ENCODE measurements around the gene C2orf74. TPM values are rescaled to one million over a fixed set of nuclear protein-coding genes. Genes with fewer than 3 reads are reported as not detected.

The C2orf74 gene
- total and polyA plus RNA-seq, 2 donors from 2014 or later = 23.6 to 47.6 TPM

DNA sequence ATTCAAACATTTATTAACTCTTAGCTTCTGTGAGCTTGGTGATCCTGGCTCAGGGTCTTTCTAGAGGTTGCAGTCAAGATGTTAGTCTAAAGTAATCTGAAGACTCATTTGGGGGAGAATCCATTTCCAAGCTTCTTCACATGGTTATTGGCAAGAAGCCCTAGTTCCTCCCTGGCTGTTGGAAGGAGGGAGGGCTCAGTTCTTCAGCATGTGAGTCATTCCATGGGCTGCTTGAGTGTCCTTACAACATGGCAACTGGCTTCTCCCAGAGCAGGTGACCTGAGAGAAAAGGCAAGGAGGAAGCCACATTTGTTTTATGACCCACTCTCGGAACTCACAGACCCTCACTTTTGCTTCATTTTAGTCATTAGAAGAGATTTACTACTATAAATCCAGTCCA, 10.6 kb upstream of the C2orf74 start:
- no peaks in the 10 kb centered on the region for H3K9me3 ChIP-seq (ENCODE audit: control insufficient read depth in 2 of 3, insufficient read depth in 1 of 3, low read length in 3 of 3)
- H3K36me3 ChIP-seq (ENCODE audit: control insufficient read depth in 2 of 3, insufficient read depth in 3 of 3, low read length in 3 of 3) = peaks cover 0 to 5% (median 3%) of the 10 kb centered on the region in 3 donors
- H3K27me3 ChIP-seq (ENCODE audit: control insufficient read depth, insufficient read depth, low read length) = no peaks in the 10 kb centered on the region
- H3K9ac ChIP-seq (ENCODE audit: low read length in 3 of 3) = no peak overlapping the region
- DNase-seq (no peak), FAIRE-seq (no peak)
- no peak overlapping the region for H3K4me3 ChIP-seq (ENCODE audit: low read length in 3 of 3)
- TF ChIP-seq, protein P1, sequence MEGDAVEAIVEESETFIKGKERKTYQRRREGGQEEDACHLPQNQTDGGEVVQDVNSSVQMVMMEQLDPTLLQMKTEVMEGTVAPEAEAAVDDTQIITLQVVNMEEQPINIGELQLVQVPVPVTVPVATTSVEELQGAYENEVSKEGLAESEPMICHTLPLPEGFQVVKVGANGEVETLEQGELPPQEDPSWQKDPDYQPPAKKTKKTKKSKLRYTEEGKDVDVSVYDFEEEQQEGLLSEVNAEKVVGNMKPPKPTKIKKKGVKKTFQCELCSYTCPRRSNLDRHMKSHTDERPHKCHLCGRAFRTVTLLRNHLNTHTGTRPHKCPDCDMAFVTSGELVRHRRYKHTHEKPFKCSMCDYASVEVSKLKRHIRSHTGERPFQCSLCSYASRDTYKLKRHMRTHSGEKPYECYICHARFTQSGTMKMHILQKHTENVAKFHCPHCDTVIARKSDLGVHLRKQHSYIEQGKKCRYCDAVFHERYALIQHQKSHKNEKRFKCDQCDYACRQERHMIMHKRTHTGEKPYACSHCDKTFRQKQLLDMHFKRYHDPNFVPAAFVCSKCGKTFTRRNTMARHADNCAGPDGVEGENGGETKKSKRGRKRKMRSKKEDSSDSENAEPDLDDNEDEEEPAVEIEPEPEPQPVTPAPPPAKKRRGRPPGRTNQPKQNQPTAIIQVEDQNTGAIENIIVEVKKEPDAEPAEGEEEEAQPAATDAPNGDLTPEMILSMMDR (IDR thresholded peaks at IDR 0.05; ENCODE audit: borderline replicate concordance, extremely low read depth, insufficient read depth) = no peak
- H3K4me1 ChIP-seq (ENCODE audit: control insufficient read depth in 2 of 3, insufficient read depth in 2 of 3, low read depth in 1 of 3, low read length in 3 of 3) = peaks cover 0 to 4% (median 3%) of the 10 kb centered on the region in 3 donors
- H3K27ac ChIP-seq (ENCODE audit: low read depth in 2 of 2, low read length in 2 of 2) = no peak overlapping the region
- intact Hi-C loops (cut with DNase I) = no loop called here

DNA sequence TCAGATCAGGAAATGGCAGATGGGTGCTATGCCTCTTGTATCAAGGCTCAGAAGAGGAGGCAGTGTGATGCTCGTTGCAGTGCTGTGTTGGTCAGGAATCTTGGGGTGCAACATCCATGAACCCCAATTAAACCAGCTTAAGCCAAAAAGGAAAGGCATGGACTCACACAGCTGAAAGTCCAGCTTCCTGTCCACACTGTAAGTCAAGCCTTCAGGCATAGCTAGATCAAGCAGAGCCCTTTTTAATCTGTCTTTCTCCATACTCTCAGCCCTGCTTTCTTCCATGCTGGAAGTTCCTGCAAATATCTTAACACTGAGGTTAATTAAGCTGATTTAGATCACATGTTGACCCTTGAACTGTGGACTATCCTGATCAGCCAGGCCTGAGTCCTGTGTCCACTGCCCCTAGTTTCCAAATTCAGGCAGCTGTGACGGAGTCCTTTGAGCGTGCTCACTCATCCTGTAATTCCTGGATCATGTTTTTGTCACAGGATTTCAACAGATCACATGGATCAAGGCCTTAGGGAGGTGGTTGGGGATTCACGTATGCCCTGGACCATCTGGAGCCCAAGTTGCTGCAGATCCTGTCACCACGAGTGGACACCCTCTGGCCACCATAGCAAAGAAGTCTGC, 4.5 kb upstream of the C2orf74 start:
- Histone ChIP-seq H3K4me3 (ENCODE audit: low read length in 3 of 3) (no peak overlapping the region), H3K9me3 (ENCODE audit: control insufficient read depth in 2 of 3, insufficient read depth in 1 of 3, low read length in 3 of 3) (no peaks in the 10 kb centered on the region), H3K9ac (ENCODE audit: low read length in 3 of 3) (no peak overlapping the region), H3K27me3 (ENCODE audit: control insufficient read depth, insufficient read depth, low read length) (no peaks in the 10 kb centered on the region), H3K27ac (ENCODE audit: low read depth in 2 of 2, low read length in 2 of 2) (peak overlapping the region; percentile 56 to 68), H3K4me1 (ENCODE audit: control insufficient read depth in 2 of 3, insufficient read depth in 2 of 3, low read depth in 1 of 3, low read length in 3 of 3) (peaks cover 0 to 3% (median 0%) of the 10 kb centered on the region in 3 donors), H3K36me3 (ENCODE audit: control insufficient read depth in 2 of 3, insufficient read depth in 3 of 3, low read length in 3 of 3) (peaks cover 0 to 13% (median 3%) of the 10 kb centered on the region in 3 donors)
- TF ChIP-seq, protein P1 (IDR thresholded peaks at IDR 0.05; ENCODE audit: borderline replicate concordance, extremely low read depth, insufficient read depth) = no peak
- DNase-seq (peak in 1 of 5 donors; percentile 26), FAIRE-seq (no peak)
- intact Hi-C loops (cut with DNase I) = no loop called here

DNA sequence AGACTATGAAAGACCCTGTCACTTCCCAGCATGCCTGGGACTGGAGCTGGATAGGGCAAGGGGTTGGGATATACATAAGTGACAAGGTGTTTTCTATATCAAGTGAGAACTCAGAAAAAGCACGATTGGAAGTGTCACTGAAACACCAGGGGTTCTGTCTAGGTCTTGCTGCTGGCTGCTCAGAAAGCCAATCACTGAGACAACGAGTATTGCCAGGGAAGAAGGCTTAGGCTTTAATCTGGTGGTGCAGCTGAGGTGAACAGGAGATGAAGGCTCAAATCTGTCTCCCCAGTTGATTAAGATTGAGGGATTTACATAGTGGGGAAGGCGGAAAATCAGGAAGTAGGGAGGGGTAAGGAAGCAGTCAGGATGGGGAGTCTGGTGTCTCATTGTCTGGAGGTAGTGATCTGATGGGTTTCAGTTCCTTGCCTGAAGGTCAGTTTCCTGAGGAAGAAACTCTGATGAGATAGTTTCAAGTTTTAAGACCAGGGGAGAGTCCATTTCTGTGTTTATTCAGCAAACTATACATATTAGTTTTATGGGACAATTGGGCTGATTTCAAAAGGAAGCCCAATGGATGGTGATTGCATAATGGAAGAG, 3.5 kb upstream of the C2orf74 start:
- peaks cover 0 to 16% (median 3%) of the 10 kb centered on the region in 3 donors for H3K36me3 ChIP-seq (ENCODE audit: control insufficient read depth in 2 of 3, insufficient read depth in 3 of 3, low read length in 3 of 3)
- no peaks in the 10 kb centered on the region for H3K9me3 ChIP-seq (ENCODE audit: control insufficient read depth in 2 of 3, insufficient read depth in 1 of 3, low read length in 3 of 3)
- TF ChIP-seq, protein P1 (IDR thresholded peaks at IDR 0.05; ENCODE audit: borderline replicate concordance, extremely low read depth, insufficient read depth) = no peak
- H3K27me3 ChIP-seq (ENCODE audit: control insufficient read depth, insufficient read depth, low read length) = no peaks in the 10 kb centered on the region
- H3K4me3 ChIP-seq (ENCODE audit: low read length in 3 of 3) = no peak overlapping the region
- no peak for DNase-seq
- H3K9ac ChIP-seq (ENCODE audit: low read length in 3 of 3) = no peak overlapping the region
- intact Hi-C loops (cut with DNase I) = no loop called here
- H3K27ac ChIP-seq (ENCODE audit: low read depth in 2 of 2, low read length in 2 of 2) = peak overlapping the region in 1 of 2 donors; percentile 68
- FAIRE-seq = no peak
- peaks cover 0 to 3% (median 0%) of the 10 kb centered on the region in 3 donors for H3K4me1 ChIP-seq (ENCODE audit: control insufficient read depth in 2 of 3, insufficient read depth in 2 of 3, low read depth in 1 of 3, low read length in 3 of 3)

Data from kidney (tissue), 14 donors.